GM23248 (cell line): Measurements from ENCODE around the gene MAP3K4.

ENCODE experiments used
- EZH2 ChIP-seq: fragments of 200-600 bp; sonication (generic); IDR thresholded peaks from 2 replicates; pipeline ENCODE4 v1.6.1; 2018; ENCODE audit warnings: antibody characterized with exemption, mild to moderate bottlenecking; ENCODE audit not compliant: insufficient read depth, poor library complexity, severe bottlenecking
- EZH2phosphoT487 ChIP-seq: fragments of 200-600 bp; sonication (generic); IDR thresholded peaks from 2 replicates; pipeline ENCODE4 v1.6.1; 2018; ENCODE audit warnings: antibody characterized with exemption, moderate library complexity, mild to moderate bottlenecking, low read depth; ENCODE audit not compliant: insufficient read depth

- TF ChIP-seq EZH2phosphoT487 (no peak), EZH2 (no peak)
These were observed 6.6 kb downstream of the MAP3K4 start for GRCh38 chr6:160998217-160998616.
